Measurements from ENCODE around the gene RPL22.
A peak's percentile ranks its signal among the peaks of the same experiment; 100 is the strongest.

RPL22 gene

GRCh38 chr1:6245086-6245868, 45.9 kb upstream of the RPL22 start:
- no peak overlapping the region; the same call in 1 of the 2 replicates for H3K4me3 ChIP-seq (ENCODE audit: control insufficient read depth, low read depth, low read length)
- peak; percentile 82 for TF ChIP-seq CTCF (IDR thresholded peaks at IDR 0.05; ENCODE audit: control insufficient read depth, insufficient read depth, low read depth, low read length, missing control alignments)

GRCh38 chr1:6244401-6245049, 45.1 kb upstream of the RPL22 start:
- TF ChIP-seq CTCF (IDR thresholded peaks at IDR 0.05; ENCODE audit: control insufficient read depth, insufficient read depth, low read depth, low read length, missing control alignments) = no peak
- H3K4me3 ChIP-seq (ENCODE audit: control insufficient read depth, low read depth, low read length) = no peak overlapping the region
- DNase-seq (ENCODE audit: low read depth) = no peak

More at GRCh38 chr1:6245086-6245868, 45.9 kb upstream of the RPL22 start:
- DNase-seq (ENCODE audit: low read depth) = no peak

GRCh38 chr1:6243993-6244392, 44.6 kb upstream of the RPL22 start, which contains the start of gene HES3:
Gene HES3, plus strand, starts transcription at chr1:6244179. Its CDS starts 187 bp downstream, at chr1:6244366.
- H3K4me3 ChIP-seq (ENCODE audit: control insufficient read depth, low read depth, low read length) = no peak within 1 kb of the TSS
- no peak for TF ChIP-seq CTCF (IDR thresholded peaks at IDR 0.05; ENCODE audit: control insufficient read depth, insufficient read depth, low read depth, low read length, missing control alignments)
- no peak for DNase-seq (ENCODE audit: low read depth)

- H3K4me3 ChIP-seq (ENCODE audit: control insufficient read depth, low read depth, low read length) = no peak overlapping the region
- TF ChIP-seq CTCF (IDR thresholded peaks at IDR 0.05; ENCODE audit: control insufficient read depth, insufficient read depth, low read depth, low read length, missing control alignments) = no peak
- no peak for DNase-seq (ENCODE audit: low read depth)
Observed at GRCh38 chr1:6243053-6243834, 43.8 kb upstream of the RPL22 start.

- no peak for TF ChIP-seq CTCF (IDR thresholded peaks at IDR 0.05; ENCODE audit: control insufficient read depth, insufficient read depth, low read depth, low read length, missing control alignments)
- H3K4me3 ChIP-seq (ENCODE audit: control insufficient read depth, low read depth, low read length) = no peak overlapping the region; the same call in 1 of the 2 replicates
- no peak for DNase-seq (ENCODE audit: low read depth)
Observed at GRCh38 chr1:6241887-6242740, 42.7 kb upstream of the RPL22 start.
